Gastrocnemius medialis (tissue), 4 donors: ENCODE measurements around the gene PRRT2.

Experiments
- CTCF ChIP-seq, 5 experiments: fragments of 450-650 bp in 3 of 5; fragments of 200-600 bp in 2 of 5; sonication (generic) in 2 of 5; IDR thresholded peaks in 4 of 5; conservative IDR thresholded peaks in 1 of 5; 1 replicate in 4 of 5; 2 replicates in 1 of 5; pipeline ENCODE4 v1.5.1; 2016 to 2019; ENCODE audit warnings: antibody characterized with exemption in 5 of 5, mild to moderate bottlenecking in 3 of 5, moderate library complexity in 3 of 5
- POLR2A ChIP-seq, 2 donors: fragments of 450-650 bp; IDR thresholded peaks; one replicate each; pipeline ENCODE4 v1.6.1; 2017; ENCODE audit warnings: antibody characterized with exemption in 2 of 2, mild to moderate bottlenecking in 2 of 2, moderate library complexity in 2 of 2

GRCh38 chr16:29813644-29814562, 1.9 kb downstream of the PRRT2 start:
- TF ChIP-seq CTCF (IDR thresholded peaks at IDR 0.05 in 4 of 5, conservative IDR thresholded peaks at IDR 0.05 in 1 of 5), result no peak
- TF ChIP-seq POLR2A (IDR thresholded peaks at IDR 0.05), result no peak
